Measurements from ENCODE around the gene ZSCAN25.
"Not testable (repeated sequence)": the region's sequence is repeated elsewhere in the genome, so short reads cannot be mapped to it uniquely, and the experiment has no call there.

The ZSCAN25 gene

GRCh38 chr7:99617192-99617781 is 541 bp downstream of the ZSCAN25 start:
- DNase-seq (ENCODE audit: low read depth), result no peak

- DNase-seq (ENCODE audit: low read depth), result no peak
Measured at GRCh38 chr7:99618726-99619125, 2.0 kb downstream of the ZSCAN25 start.

GRCh38 chr7:99619571-99620130 is 2.9 kb downstream of the ZSCAN25 start:
- DNase-seq (ENCODE audit: low read depth), result no peak

- DNase-seq (ENCODE audit: low read depth), result no peak
Measured at GRCh38 chr7:99621271-99621670, 4.5 kb downstream of the ZSCAN25 start.

- DNase-seq (ENCODE audit: low read depth), result no peak
Measured at GRCh38 chr7:99622596-99622995, 5.8 kb downstream of the ZSCAN25 start.

GRCh38 chr7:99623091-99623693 is 6.4 kb downstream of the ZSCAN25 start:
- no peak for DNase-seq (ENCODE audit: low read depth)

- no peak for DNase-seq (ENCODE audit: low read depth)
Measured at GRCh38 chr7:99623702-99624447, 7.1 kb downstream of the ZSCAN25 start.

GRCh38 chr7:99624484-99624883 is 7.7 kb downstream of the ZSCAN25 start:
- DNase-seq (ENCODE audit: low read depth), result no peak

- no peak for DNase-seq (ENCODE audit: low read depth)
Measured at GRCh38 chr7:99625321-99625720, 8.6 kb downstream of the ZSCAN25 start.

- DNase-seq (ENCODE audit: low read depth), result no peak
Measured at GRCh38 chr7:99625961-99626360, 9.2 kb downstream of the ZSCAN25 start.

- no peak for DNase-seq (ENCODE audit: low read depth)
Measured at GRCh38 chr7:99626661-99627060, 9.9 kb downstream of the ZSCAN25 start.

GRCh38 chr7:99627513-99627912 is 10.8 kb downstream of the ZSCAN25 start:
- no peak for DNase-seq (ENCODE audit: low read depth)

- DNase-seq (ENCODE audit: low read depth), result no peak
Measured at GRCh38 chr7:99628471-99629465, 12.0 kb downstream of the ZSCAN25 start.

- DNase-seq (ENCODE audit: low read depth), result no peak
Measured at GRCh38 chr7:99629643-99630042, 12.9 kb downstream of the ZSCAN25 start.

GRCh38 chr7:99631295-99632109 is 14.8 kb downstream of the ZSCAN25 start:
- peak; percentile 36 for DNase-seq (ENCODE audit: low read depth)

GRCh38 chr7:99637414-99637813 is 20.7 kb downstream of the ZSCAN25 start:
- DNase-seq (ENCODE audit: low read depth), result not testable (repeated sequence)

GRCh38 chr7:99638731-99639130 is 22.0 kb downstream of the ZSCAN25 start:
- no peak for DNase-seq (ENCODE audit: low read depth)

- DNase-seq (ENCODE audit: low read depth), result no peak
Measured at GRCh38 chr7:99639267-99639666, 22.5 kb downstream of the ZSCAN25 start.

GRCh38 chr7:99642027-99642426 is 25.3 kb downstream of the ZSCAN25 start:
- DNase-seq (ENCODE audit: low read depth), result no peak

- no peak for DNase-seq (ENCODE audit: low read depth)
Measured at GRCh38 chr7:99643464-99643863, 26.7 kb downstream of the ZSCAN25 start.

- no peak for DNase-seq (ENCODE audit: low read depth)
Measured at GRCh38 chr7:99644431-99644830, 27.7 kb downstream of the ZSCAN25 start.
